Ecto neural progenitor cell (in vitro differentiated cells): Measurements from ENCODE around the gene PNKP.

Source experiments
- DNase-seq: peaks from one replicate; pipeline ENCODE4 v3.0.0-alpha.2; 2018; ENCODE audit warnings: low spot score

The PNKP gene

GRCh38 chr19:49847731-49848696 lies 19.4 kb downstream of the PNKP start:
- DNase-seq: no peak

GRCh38 chr19:49846408-49846807 lies 21.0 kb downstream of the PNKP start:
- DNase-seq: no peak

DNA sequence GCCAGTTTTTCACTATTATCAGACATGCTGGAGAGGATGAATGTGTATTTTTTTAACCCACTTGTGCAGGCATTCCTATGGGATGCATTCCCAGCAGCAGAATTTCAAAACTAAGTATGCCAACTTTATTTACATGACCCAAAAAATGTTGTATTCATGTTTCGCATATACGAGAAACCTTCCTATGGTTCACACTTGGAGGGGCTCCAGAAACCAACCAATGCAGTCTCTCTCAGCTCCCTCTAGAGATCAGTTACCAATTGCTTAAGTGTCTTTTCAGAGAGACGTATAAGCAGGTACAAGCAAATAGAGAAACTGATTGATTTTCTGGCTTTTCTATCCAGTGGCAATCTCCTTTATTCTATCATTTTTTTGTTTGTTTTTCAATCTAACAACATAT lies 22.0 kb downstream of the PNKP start:
- DNase-seq: no peak

DNA sequence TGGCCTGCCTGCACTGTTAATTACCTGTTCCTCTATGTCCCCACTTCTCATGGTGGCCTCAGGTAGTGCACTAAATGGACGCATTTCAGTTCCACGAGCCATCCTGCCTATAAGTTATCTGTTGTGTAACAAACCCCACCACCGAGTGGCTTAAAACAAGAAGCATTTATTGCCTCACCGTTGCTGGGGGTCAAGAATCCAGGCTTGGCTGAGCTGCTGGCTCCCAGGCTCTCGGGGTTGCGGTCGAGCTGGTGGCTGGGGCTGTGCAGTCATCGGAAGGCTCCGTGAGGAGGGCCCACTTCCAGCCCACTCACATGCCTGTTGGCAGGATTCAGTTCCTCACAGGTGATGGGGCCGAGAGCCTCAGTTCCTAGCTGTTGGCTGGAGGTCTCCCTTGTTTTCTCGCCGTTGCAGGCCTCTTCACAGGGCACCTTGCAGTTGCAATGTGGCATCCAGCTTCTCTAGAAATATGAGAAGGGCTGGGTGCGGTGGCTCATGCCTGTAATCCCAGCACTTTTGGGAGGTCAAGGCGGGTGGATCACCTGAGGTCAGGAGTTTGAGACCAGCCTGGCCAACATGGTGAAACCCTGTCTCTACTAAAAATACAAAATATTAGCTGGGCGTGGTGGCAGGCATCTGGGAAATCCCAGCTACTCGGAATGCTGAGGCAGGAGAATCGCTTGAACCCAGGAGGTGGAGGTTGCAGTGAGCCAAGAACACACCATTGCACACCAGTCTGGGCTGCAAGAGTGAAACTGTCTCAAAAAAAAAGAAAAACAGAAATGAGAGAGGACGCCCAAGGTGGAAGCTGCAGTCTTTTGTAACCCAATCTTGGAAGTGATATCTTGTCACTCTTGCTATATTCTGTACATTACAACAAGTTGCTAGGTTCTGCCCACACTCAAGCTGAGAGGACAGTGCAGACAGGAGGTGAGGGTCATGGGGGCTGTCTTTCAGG lies 23.0 kb downstream of the PNKP start:
- DNase-seq: no peak

GRCh38 chr19:49843265-49843664 lies 24.1 kb downstream of the PNKP start:
- DNase-seq: no peak

DNA sequence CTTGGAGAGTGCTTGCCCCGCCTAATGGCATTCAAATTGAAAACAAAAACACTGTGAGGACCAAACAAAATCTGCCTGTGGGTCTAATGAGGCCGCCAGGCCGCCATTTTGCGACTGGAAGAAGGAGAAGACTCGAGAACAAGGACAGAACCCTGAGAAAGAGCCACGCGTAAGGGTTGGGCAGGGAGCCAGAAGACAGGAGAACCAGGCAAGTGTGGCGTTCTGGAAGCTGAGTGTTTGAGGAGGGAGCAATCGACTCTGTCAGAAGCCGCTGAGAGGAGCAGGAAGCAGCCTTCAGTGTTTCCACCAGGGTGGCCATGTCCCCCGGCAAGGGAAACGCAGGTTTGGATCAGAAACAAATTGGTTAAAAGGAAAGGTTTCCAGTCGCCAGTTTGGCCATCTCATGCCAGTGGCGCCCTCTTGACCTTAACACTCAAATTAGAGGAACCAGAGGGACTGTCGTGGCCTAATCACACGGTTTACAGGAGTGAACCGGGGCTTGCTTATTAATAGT lies 26.6 kb downstream of the PNKP start:
- no peak for DNase-seq

DNA sequence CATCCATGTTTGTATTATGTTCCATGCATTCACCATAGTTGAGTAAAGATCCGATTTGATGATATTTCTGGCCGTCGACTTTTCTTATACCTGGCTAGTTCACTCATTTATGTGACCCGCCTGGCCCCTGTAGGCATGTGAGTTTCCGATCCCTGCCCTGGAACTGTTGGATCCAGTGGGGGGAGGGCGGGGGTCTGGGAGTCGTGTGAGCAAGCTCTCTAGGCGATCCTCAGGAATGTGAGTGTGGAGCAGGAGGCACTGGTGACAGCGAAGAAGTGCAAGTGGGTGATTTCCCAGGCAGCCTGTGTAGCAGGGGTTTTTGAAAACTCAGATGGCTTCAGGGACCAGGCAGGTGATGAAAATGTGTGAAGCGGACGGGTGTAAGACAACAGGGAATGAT lies 27.1 kb downstream of the PNKP start:
- DNase-seq: no peak

DNA sequence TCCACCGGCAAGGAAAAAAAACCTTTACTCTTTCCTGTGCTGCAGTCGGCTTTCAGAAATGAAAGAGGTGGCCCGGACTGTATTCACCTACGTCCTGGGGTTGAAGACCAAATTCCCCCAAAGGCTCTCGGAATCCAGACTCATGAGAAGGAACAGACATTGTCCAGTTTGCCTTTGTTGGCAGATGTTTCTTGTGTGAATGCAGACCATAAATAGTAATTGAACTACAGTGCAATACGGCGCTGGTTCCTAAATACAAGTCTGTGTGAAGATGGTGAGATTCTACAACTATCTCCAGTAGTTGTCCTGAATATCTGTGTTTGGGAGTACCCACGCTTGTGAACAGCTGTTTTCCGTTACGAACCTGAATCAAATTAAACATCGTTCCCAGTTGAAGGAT lies 27.7 kb downstream of the PNKP start:
- DNase-seq: no peak

DNA sequence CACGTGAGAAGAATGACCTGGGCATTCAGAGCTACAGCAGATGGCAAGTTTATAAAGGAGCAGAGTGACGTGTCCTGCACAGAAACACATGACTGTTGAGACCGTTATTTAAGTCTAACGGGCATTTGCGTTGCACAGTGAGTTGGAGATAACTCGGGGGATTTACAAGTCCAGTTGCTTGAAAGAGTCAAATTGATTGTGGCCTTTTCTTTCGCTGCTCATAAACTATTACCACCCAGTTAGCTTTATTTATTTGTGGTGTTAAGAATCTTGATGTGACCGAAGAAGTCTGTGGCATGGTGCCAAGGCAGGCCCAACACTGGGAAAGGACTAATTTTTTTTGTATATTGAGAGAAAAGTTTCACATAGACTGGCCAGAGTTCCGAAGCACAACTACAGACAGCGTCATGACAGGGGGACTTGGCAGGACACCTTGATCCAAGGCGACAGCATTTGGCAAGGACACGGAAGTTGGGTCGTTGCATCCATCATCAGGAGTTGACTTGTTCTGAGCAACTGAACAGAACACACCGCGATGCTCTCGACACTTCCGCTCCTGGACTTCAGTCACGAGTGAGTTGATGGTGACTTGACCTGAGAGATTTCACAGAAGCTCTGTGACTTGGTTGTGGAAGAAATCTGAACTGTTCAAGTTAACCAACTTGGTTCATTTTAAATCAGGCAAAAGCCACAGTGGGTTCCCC lies 28.3 kb downstream of the PNKP start:
- no peak for DNase-seq

GRCh38 chr19:49837425-49837824 lies 30.0 kb downstream of the PNKP start:
- DNase-seq: no peak

DNA sequence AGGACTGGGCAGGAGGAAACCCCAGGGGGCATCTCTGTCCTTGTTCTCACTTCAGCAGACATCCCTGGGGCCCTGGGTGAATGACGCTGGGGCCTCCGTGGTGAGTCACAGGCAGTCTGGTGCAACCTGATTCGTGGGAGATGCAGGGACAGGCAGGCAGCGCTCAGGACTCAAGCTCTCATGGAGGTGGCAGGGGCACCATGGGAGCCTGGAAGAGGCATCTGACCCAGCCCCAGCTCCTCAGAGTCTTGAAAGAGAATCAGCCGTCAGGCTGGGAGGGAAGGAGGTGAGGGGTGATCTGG lies 30.4 kb downstream of the PNKP start:
- no peak for DNase-seq

DNA sequence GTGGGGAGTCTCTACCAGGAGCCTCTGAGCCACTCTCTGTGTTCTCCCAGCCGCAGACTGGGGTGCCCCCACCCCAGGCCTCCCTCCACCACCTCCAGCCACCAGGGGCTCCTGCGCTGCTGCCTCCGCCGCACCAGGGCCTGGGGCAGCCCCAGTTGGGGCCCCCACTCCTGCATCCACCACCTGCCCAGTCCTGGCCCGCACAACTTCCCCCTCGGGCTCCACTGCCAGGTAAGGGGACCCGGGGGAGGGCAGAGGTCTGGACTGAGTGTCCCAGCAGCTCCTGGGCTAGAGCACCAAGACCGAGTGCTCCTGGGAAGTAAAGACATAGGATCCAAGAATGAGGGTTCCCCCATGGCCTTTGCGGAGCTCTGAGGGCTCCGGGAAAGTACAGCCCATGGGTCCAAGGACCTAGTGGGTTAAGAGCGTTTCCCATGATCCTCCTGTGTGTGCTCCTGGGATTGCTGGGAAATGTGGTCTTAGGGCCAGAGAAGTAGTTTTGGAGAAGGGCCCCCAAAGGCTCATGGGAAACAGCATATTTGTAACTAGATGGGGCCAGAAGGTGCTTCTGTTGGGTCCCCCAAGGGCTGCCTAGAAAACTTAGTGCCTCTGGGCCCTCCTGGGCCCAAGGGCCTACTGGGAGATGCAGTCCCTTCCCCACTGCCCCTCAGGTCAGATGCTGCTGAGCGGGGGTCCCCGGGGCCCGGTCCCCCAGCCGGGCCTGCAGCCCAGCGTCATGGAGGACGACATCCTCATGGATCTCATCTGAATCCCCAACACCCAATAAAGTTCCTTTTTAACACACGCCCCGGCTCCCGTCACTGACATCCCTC lies 31.0 kb downstream of the PNKP start:
- DNase-seq: no peak

DNA sequence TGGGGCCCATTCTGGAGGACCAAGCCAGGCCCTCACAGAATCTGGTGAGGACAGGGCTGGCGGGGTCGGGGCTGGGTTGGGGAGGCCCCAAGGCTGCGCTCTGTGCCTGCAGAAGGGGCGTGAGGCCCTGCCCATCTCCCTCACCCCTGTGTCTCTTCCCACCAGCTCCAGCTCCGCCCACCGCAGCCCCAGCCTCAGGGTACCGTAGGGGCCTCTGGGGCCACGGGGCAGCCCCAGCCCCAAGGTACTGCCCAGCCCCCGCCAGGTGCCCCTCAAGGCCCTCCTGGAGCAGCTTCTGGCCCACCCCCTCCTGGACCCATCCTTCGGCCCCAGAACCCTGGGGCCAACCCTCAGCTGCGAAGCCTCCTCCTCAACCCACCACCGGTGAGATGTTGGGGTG lies 31.8 kb downstream of the PNKP start:
- DNase-seq: no peak

- no peak for DNase-seq
Measured at GRCh38 chr19:49833599-49833998, 33.8 kb downstream of the PNKP start.

- no peak for DNase-seq
Measured at GRCh38 chr19:49832556-49832955, 34.8 kb downstream of the PNKP start.

DNA sequence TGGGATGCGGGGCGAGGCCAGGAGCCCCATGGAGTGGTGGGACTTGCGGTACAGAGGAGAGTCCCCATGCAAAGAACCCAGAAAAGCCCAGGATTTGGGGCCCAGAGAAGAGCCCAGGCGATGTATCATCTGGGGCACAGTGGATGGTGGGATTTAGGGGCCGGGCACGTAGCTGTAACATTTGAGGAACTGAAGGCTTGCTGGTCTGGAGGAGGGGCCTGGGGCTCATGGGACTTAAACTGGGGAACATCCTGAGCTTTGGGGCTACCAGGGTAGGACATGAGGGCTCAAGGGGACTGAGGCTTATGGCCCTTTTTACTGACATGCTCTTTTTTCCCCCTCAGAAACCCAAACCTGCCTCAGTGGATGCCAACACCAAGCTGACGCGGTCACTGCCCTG lies 35.8 kb downstream of the PNKP start:
- DNase-seq: no peak

DNA sequence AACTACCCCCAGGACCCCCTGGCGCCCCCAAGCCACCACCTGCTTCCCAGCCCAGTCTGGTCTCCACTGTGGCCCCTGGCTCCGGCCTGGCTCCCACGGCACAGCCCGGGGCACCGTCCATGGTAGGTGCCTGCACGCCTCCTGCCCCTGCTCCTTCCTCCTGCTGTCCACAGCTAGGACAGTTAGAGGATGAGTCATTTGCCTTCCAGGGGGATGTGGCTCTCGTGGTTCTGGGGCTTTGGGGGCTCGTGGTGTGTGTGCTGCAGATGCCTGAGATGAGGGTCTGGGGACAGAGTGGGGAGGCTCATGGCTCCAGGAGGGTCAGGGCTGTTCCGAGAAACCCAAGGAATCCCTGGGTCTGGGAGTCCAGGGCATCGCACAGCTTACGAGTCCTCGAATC lies 36.6 kb downstream of the PNKP start:
- DNase-seq: no peak

- DNase-seq: no peak
Measured at GRCh38 chr19:49829721-49830120, 37.7 kb downstream of the PNKP start.

DNA sequence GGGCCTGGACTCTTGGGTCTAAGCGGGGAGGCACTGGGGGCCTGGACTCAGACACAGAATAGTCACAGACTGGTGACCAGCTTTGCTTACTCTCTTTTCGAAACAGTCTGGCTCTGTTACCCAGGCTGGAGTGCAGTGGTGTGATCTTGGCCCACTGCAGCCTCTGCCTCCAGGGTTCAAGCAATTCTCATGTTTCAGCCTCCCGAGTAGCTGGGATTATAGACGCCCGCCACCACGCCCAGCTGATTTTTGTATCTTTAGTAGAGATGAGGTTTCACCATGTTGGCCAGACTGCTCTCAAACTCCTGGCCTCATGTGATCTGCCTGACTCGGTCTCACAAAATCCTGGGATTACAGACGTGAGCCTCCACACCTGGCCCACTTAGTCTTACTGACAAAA lies 38.2 kb downstream of the PNKP start:
- no peak for DNase-seq

GRCh38 chr19:49827034-49827433 lies 40.3 kb downstream of the PNKP start:
- no peak for DNase-seq

DNA sequence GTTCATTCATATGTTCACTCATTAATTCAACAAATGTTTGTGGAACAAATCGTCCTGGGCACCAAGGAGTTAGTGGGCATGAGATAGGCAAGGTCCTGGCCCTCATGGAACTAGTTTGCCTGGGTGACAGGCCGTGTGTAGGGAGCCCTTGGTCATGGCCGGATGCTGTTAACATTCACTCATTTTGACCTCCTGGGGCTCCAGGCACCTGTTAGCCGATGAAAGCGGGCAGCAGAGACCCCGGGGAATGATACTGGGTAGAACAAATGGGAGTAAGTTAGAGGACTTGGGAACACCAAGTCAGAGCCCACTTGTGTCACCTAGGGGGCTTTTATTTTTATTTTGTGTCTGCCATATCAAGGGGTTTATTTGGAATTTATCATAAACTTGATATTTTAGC lies 42.7 kb downstream of the PNKP start:
- no peak for DNase-seq
